ENCODE measurements around the gene MSI2. TPM values are rescaled to one million over a fixed set of nuclear protein-coding genes. Genes with fewer than 3 reads are reported as not detected.

The MSI2 gene
- total RNA-seq, 2 experiments from 2014 or later, result 59.6 to 61.7 TPM

GRCh38 chr17:57397402-57397801 lies 141.1 kb downstream of the MSI2 start:
- ATAC-seq (no peak), DNase-seq (no peak)
- Mint-ChIP-seq H3K27ac (no peak overlapping the region), H3K36me3 (ENCODE audit: low read depth) (peaks cover 14% of the 10 kb centered on the region), H3K27me3 (no peaks in the 10 kb centered on the region), H3K9me3 (peaks cover 5% of the 10 kb centered on the region), H3K4me3 (no peak overlapping the region), H3K4me1 (ENCODE audit: low read depth) (peaks cover 11% of the 10 kb centered on the region)
- POLR2A ChIA-PET, result interaction anchor here (0.6 kb wide), 1 partner anchor 9 kb away, joined by 3 read pairs; no protein-coding TSS in a partner anchor
- TF ChIP-seq CTCF (IDR thresholded peaks at IDR 0.05), result no peak
- CTCF ChIA-PET, result interaction anchor here (1.5 to 1.6 kb wide), 2 partner anchors 155 to 275 kb away, joined by 3 to 4 read pairs; no protein-coding TSS in a partner anchor
- intact Hi-C loops (cut with micrococcal nuclease), result no loop called here

GRCh38 chr17:57399690-57400089 lies 143.4 kb downstream of the MSI2 start:
- ChIA-PET POLR2A (interaction anchor here (0.5 kb wide), 1 partner anchor 498 kb away, joined by 3 read pairs; no protein-coding TSS in a partner anchor), CTCF (interaction anchor here (0.8 to 4.9 kb wide), 3 partner anchors 9 to 156 kb away, joined by 3 to 24 read pairs (median 3); no protein-coding TSS in a partner anchor)
- Mint-ChIP-seq H3K36me3 (ENCODE audit: low read depth) (peaks cover 9% of the 10 kb centered on the region), H3K9me3 (no peaks in the 10 kb centered on the region), H3K27me3 (no peaks in the 10 kb centered on the region), H3K4me3 (no peak overlapping the region), H3K4me1 (ENCODE audit: low read depth) (peaks cover 11% of the 10 kb centered on the region), H3K27ac (no peak overlapping the region)
- no peak for TF ChIP-seq CTCF (IDR thresholded peaks at IDR 0.05)
- intact Hi-C loops (cut with micrococcal nuclease), result no loop called here
- DNase-seq (no peak), ATAC-seq (no peak)

GRCh38 chr17:57400648-57401047 lies 144.3 kb downstream of the MSI2 start:
- no peaks in the 10 kb centered on the region for H3K9me3 Mint-ChIP-seq

GRCh38 chr17:57401556-57402488 lies 145.5 kb downstream of the MSI2 start:
- no peak for TF ChIP-seq CTCF (IDR thresholded peaks at IDR 0.05)
- no peak overlapping the region for H3K27ac Mint-ChIP-seq
- CTCF ChIA-PET, result interaction anchor here (0.9 to 4.9 kb wide), 3 partner anchors 9 to 158 kb away, joined by 3 to 24 read pairs (median 3); no protein-coding TSS in a partner anchor
- H3K27me3 Mint-ChIP-seq, result no peaks in the 10 kb centered on the region
- peaks cover 12% of the 10 kb centered on the region for H3K4me1 Mint-ChIP-seq (ENCODE audit: low read depth)
- H3K9me3 Mint-ChIP-seq, result no peaks in the 10 kb centered on the region
- peaks cover 5% of the 10 kb centered on the region for H3K36me3 Mint-ChIP-seq (ENCODE audit: low read depth)
- H3K4me3 Mint-ChIP-seq, result no peak overlapping the region
- intact Hi-C loops (cut with micrococcal nuclease), result no loop called here
- DNase-seq, result no peak
- POLR2A ChIA-PET, result no interaction called here
- ATAC-seq, result no peak

More at GRCh38 chr17:57400648-57401047, 144.3 kb downstream of the MSI2 start:
- Mint-ChIP-seq H3K4me1 (ENCODE audit: low read depth) (peaks cover 8% of the 10 kb centered on the region), H3K4me3 (no peak overlapping the region), H3K27me3 (no peaks in the 10 kb centered on the region), H3K27ac (no peak overlapping the region), H3K36me3 (ENCODE audit: low read depth) (peaks cover 5% of the 10 kb centered on the region)
- intact Hi-C loops (cut with micrococcal nuclease), result no loop called here
- ATAC-seq (no peak), DNase-seq (no peak)
- no peak for TF ChIP-seq CTCF (IDR thresholded peaks at IDR 0.05)
- POLR2A ChIA-PET, result interaction anchor here (0.7 to 0.8 kb wide), 2 partner anchors 23 to 124 kb away, joined by 3 read pairs; no protein-coding TSS in a partner anchor
- CTCF ChIA-PET, result interaction anchor here (1.1 to 4.9 kb wide), 2 partner anchors 133 to 157 kb away, joined by 3 to 24 read pairs; no protein-coding TSS in a partner anchor

Data from activated CD8-positive, alpha-beta T cell treated with anti-CD3 and anti-CD28 coated beads for 36 hours (primary cell).